Suprapubic skin (tissue), 4 donors: ENCODE results near the gene ADAMTS17. TPM values are rescaled to one million over a fixed set of nuclear protein-coding genes. Genes with fewer than 3 reads are reported as not detected.

Experiments
- DNase-seq, 2 donors: peaks; one replicate each; pipeline ENCODE4 v3.0.0-alpha.2; 2019; ENCODE audit warnings: low spot score in 2 of 2
- H3K27ac ChIP-seq: fragments of 200-600 bp; sonication (generic); one replicate; pipeline ENCODE4 v1.5.1; 2019
- H3K27me3 ChIP-seq: fragments of 200-600 bp; sonication (generic); one replicate; pipeline ENCODE4 v1.5.1; 2019
- H3K36me3 ChIP-seq: fragments of 200-600 bp; sonication (generic); one replicate; pipeline ENCODE4 v1.5.1; 2019
- H3K4me1 ChIP-seq: fragments of 200-600 bp; sonication (generic); one replicate; pipeline ENCODE4 v1.5.1; 2019
- H3K4me3 ChIP-seq: fragments of 200-600 bp; sonication (generic); one replicate; pipeline ENCODE4 v1.5.1; 2019; ENCODE audit warnings: mild to moderate bottlenecking
- H3K9me3 ChIP-seq: fragments of 200-600 bp; sonication (generic); one replicate; pipeline ENCODE4 v1.5.1; 2019
- CTCF ChIP-seq, 2 donors: fragments of 200-600 bp in 1 of 2; fragments of 450-650 bp in 1 of 2; sonication (generic) in 1 of 2; IDR thresholded peaks; one replicate each; pipeline ENCODE4 v1.5.1; 2016 to 2019; ENCODE audit warnings: antibody characterized with exemption in 2 of 2, mild to moderate bottlenecking in 1 of 2, moderate library complexity in 1 of 2
- EP300 ChIP-seq: sonication (generic); formaldehyde crosslinking; IDR thresholded peaks from one replicate; pipeline ENCODE4 v1.6.1; 2017; ENCODE audit warnings: antibody characterized with exemption
- POLR2A ChIP-seq, 2 donors: fragments of 450-650 bp; IDR thresholded peaks; one replicate each; pipeline ENCODE4 v1.6.1; 2017; ENCODE audit warnings: antibody characterized with exemption in 2 of 2, mild to moderate bottlenecking in 2 of 2, moderate library complexity in 2 of 2
- POLR2AphosphoS5 ChIP-seq, 3 donors: sonication (generic); formaldehyde crosslinking; IDR thresholded peaks; one replicate each; pipeline ENCODE4 v1.6.1; 2017; ENCODE audit warnings: antibody characterized with exemption in 3 of 3
- WGBS: methylation state at CpG from one replicate; pipeline ENCODE4 v1.1.5; 2018; 5-methylcytosine and 5-hydroxymethylcytosine counted together
- total RNA-seq, 4 donors: library from RNA; depleted of rRNA; stranded (reverse); fragments of >200 nt; gene quantifications; one replicate each; pipeline ENCODE4 v1.1.0, GENCODE V29; 2016

Gene ADAMTS17
- total RNA-seq, 4 donors from 2014 or later: 4.2 to 12.3 (median 6.3) TPM

- TF ChIP-seq CTCF (IDR thresholded peaks at IDR 0.05) (no peak), POLR2A (IDR thresholded peaks at IDR 0.05) (no peak), EP300 (no peak), POLR2AphosphoS5 (IDR thresholded peaks at IDR 0.05) (no peak)
- Histone ChIP-seq H3K4me3 (no peak overlapping the region), H3K4me1 (peaks cover 9% of the 10 kb centered on the region), H3K9me3 (no peaks in the 10 kb centered on the region), H3K27me3 (no peaks in the 10 kb centered on the region), H3K36me3 (no peaks in the 10 kb centered on the region), H3K27ac (no peak overlapping the region)
- no peak for DNase-seq
- 64% methylated on average over 8 of the region's 9 CpGs for WGBS
These were observed 88.9 kb downstream of the ADAMTS17 start for GRCh38 chr15:100252779-100253417.

GRCh38 chr15:100252359-100252758 is 89.4 kb downstream of the ADAMTS17 start:
- Histone ChIP-seq H3K4me1 (peaks cover 14% of the 10 kb centered on the region), H3K9me3 (no peaks in the 10 kb centered on the region), H3K4me3 (no peak overlapping the region), H3K27ac (no peak overlapping the region), H3K27me3 (no peaks in the 10 kb centered on the region), H3K36me3 (no peaks in the 10 kb centered on the region)
- peak in 1 of 2 donors; percentile 62 for DNase-seq
- WGBS: 78% methylated on average over 7 of the region's 9 CpGs
- TF ChIP-seq POLR2AphosphoS5 (IDR thresholded peaks at IDR 0.05) (no peak), POLR2A (IDR thresholded peaks at IDR 0.05) (no peak), CTCF (IDR thresholded peaks at IDR 0.05) (no peak), EP300 (no peak)

- 56% methylated on average over 10 of the region's 10 CpGs for WGBS
- H3K9me3 ChIP-seq: no peaks in the 10 kb centered on the region
These were observed 91.5 kb downstream of the ADAMTS17 start for GRCh38 chr15:100250176-100250800.

GRCh38 chr15:100249096-100249815 is 92.5 kb downstream of the ADAMTS17 start:
- Histone ChIP-seq H3K27ac (no peak overlapping the region), H3K36me3 (no peaks in the 10 kb centered on the region), H3K4me3 (no peak overlapping the region), H3K4me1 (peaks cover 25% of the 10 kb centered on the region), H3K9me3 (no peaks in the 10 kb centered on the region), H3K27me3 (no peaks in the 10 kb centered on the region)
- peak in 1 of 2 donors; percentile 41 for DNase-seq
- 85% methylated on average over 6 of the region's 9 CpGs for WGBS
- TF ChIP-seq POLR2AphosphoS5 (IDR thresholded peaks at IDR 0.05): no peak
- no peak for TF ChIP-seq CTCF (IDR thresholded peaks at IDR 0.05)
- no peak for TF ChIP-seq POLR2A (IDR thresholded peaks at IDR 0.05)
- no peak for TF ChIP-seq EP300

More at GRCh38 chr15:100250176-100250800, 91.5 kb downstream of the ADAMTS17 start:
- no peak for TF ChIP-seq EP300
- TF ChIP-seq POLR2A (IDR thresholded peaks at IDR 0.05): no peak
- no peak for TF ChIP-seq POLR2AphosphoS5 (IDR thresholded peaks at IDR 0.05)
- no peak for TF ChIP-seq CTCF (IDR thresholded peaks at IDR 0.05)
- DNase-seq: peak in 1 of 2 donors; percentile 40
- Histone ChIP-seq H3K27me3 (no peaks in the 10 kb centered on the region), H3K36me3 (no peaks in the 10 kb centered on the region), H3K4me3 (no peak overlapping the region), H3K27ac (no peak overlapping the region), H3K4me1 (peaks cover 18% of the 10 kb centered on the region)

- no peak for TF ChIP-seq POLR2A (IDR thresholded peaks at IDR 0.05)
- no peak for TF ChIP-seq EP300
- TF ChIP-seq POLR2AphosphoS5 (IDR thresholded peaks at IDR 0.05): no peak
- TF ChIP-seq CTCF (IDR thresholded peaks at IDR 0.05): no peak
- H3K27ac ChIP-seq: no peak overlapping the region
- no peaks in the 10 kb centered on the region for H3K27me3 ChIP-seq
- H3K36me3 ChIP-seq: no peaks in the 10 kb centered on the region
- peak in 1 of 2 donors; percentile 58 for DNase-seq
- peaks cover 25% of the 10 kb centered on the region for H3K4me1 ChIP-seq
- 81% methylated on average over 5 of the region's 5 CpGs for WGBS
- H3K4me3 ChIP-seq: no peak overlapping the region
- H3K9me3 ChIP-seq: no peaks in the 10 kb centered on the region
These were observed 93.5 kb downstream of the ADAMTS17 start for GRCh38 chr15:100248236-100248635.
